ENCODE measurements around the gene NELL1. TPM values are rescaled to one million over a fixed set of nuclear protein-coding genes. Genes with fewer than 3 reads are reported as not detected.

NELL1 gene
- total RNA-seq, 1 donor from 2014 or later: not detected

GRCh38 chr11:21385669-21386440, 716.5 kb downstream of the NELL1 start:
- TF ChIP-seq CTCF (IDR thresholded peaks at IDR 0.05): no peak

GRCh38 chr11:21390430-21390829, 721.0 kb downstream of the NELL1 start:
- H3K27me3 Mint-ChIP-seq: no peaks in the 10 kb centered on the region
- DNase-seq (no peak), ATAC-seq (ENCODE audit: low read depth) (no peak)
- no peaks in the 10 kb centered on the region for H3K4me1 Mint-ChIP-seq
- ChIA-PET CTCF (no interaction called here), POLR2A (no interaction called here)
- no peak overlapping the region for H3K4me3 Mint-ChIP-seq
- H3K36me3 Mint-ChIP-seq (ENCODE audit: low read depth): no peaks in the 10 kb centered on the region
- peaks cover 7% of the 10 kb centered on the region for H3K9me3 Mint-ChIP-seq
- intact Hi-C loops (cut with micrococcal nuclease): no loop called here
- no peak for TF ChIP-seq CTCF (IDR thresholded peaks at IDR 0.05)
- H3K27ac Mint-ChIP-seq: no peak overlapping the region

More at GRCh38 chr11:21385669-21386440, 716.5 kb downstream of the NELL1 start:
- intact Hi-C loops (cut with micrococcal nuclease): no loop called here
- Mint-ChIP-seq H3K4me1 (no peaks in the 10 kb centered on the region), H3K27me3 (no peaks in the 10 kb centered on the region), H3K4me3 (no peak overlapping the region), H3K9me3 (peaks cover 6% of the 10 kb centered on the region), H3K27ac (no peak overlapping the region), H3K36me3 (ENCODE audit: low read depth) (no peaks in the 10 kb centered on the region)
- POLR2A ChIA-PET: no interaction called here
- ATAC-seq (ENCODE audit: low read depth) (no peak), DNase-seq (no peak)
- CTCF ChIA-PET: no interaction called here

- ATAC-seq (ENCODE audit: low read depth): no peak
- intact Hi-C loops (cut with micrococcal nuclease): no loop called here
- DNase-seq: no peak
- Mint-ChIP-seq H3K4me3 (no peak overlapping the region), H3K27ac (no peak overlapping the region), H3K4me1 (no peaks in the 10 kb centered on the region), H3K36me3 (ENCODE audit: low read depth) (no peaks in the 10 kb centered on the region), H3K27me3 (no peaks in the 10 kb centered on the region), H3K9me3 (peaks cover 3% of the 10 kb centered on the region)
- ChIA-PET CTCF (no interaction called here), POLR2A (no interaction called here)
- no peak for TF ChIP-seq CTCF (IDR thresholded peaks at IDR 0.05)
Observed at GRCh38 chr11:21396342-21397008, 727.1 kb downstream of the NELL1 start.

GRCh38 chr11:21398195-21398594, 728.8 kb downstream of the NELL1 start:
- DNase-seq: no peak
- no peaks in the 10 kb centered on the region for H3K27me3 Mint-ChIP-seq
- no peak for ATAC-seq (ENCODE audit: low read depth)
- H3K27ac Mint-ChIP-seq: no peak overlapping the region
- H3K9me3 Mint-ChIP-seq: no peaks in the 10 kb centered on the region
- intact Hi-C loops (cut with micrococcal nuclease): no loop called here
- H3K36me3 Mint-ChIP-seq (ENCODE audit: low read depth): no peaks in the 10 kb centered on the region
- H3K4me1 Mint-ChIP-seq: no peaks in the 10 kb centered on the region
- H3K4me3 Mint-ChIP-seq: no peak overlapping the region
- ChIA-PET POLR2A (no interaction called here), CTCF (no interaction called here)
- no peak for TF ChIP-seq CTCF (IDR thresholded peaks at IDR 0.05)

GRCh38 chr11:21401496-21401895, 732.1 kb downstream of the NELL1 start:
- Mint-ChIP-seq H3K4me1 (no peaks in the 10 kb centered on the region), H3K27ac (no peak overlapping the region), H3K36me3 (ENCODE audit: low read depth) (no peaks in the 10 kb centered on the region), H3K9me3 (no peaks in the 10 kb centered on the region), H3K4me3 (no peak overlapping the region), H3K27me3 (no peaks in the 10 kb centered on the region)
- no peak for ATAC-seq (ENCODE audit: low read depth)
- no peak for DNase-seq
- ChIA-PET CTCF (no interaction called here), POLR2A (no interaction called here)
- intact Hi-C loops (cut with micrococcal nuclease): no loop called here
- no peak for TF ChIP-seq CTCF (IDR thresholded peaks at IDR 0.05)
